Activated T-helper 1 cell treated with anti-CD3 and anti-CD28 coated beads, Interleukin-12 subunit alpha, Interleukin-12 subunit beta, Interleukin-2, Interleukin-4 antibody, amounts not matched to agents 30 ng/mL and 10 ng/mL and 1 ng/mL, durations not matched to agents 14 hours and 24 hours and 36 hours (primary cell): ENCODE data around the gene CHID1. TPM values are rescaled to one million over a fixed set of nuclear protein-coding genes. Genes with fewer than 3 reads are reported as not detected.
A peak's percentile ranks its signal among the peaks of the same experiment; 100 is the strongest.

Source experiments
- DNase-seq: peaks from one replicate; pipeline ENCODE4 v3.0.0; 2021; ENCODE audit warnings: low spot score
- H3K27ac Mint-ChIP-seq: one replicate; pipeline ENCODE4 v1.8.0; 2021; ENCODE audit warnings: mild to moderate bottlenecking, mixed read lengths
- H3K27me3 Mint-ChIP-seq: one replicate; pipeline ENCODE4 v1.8.0; 2022; ENCODE audit warnings: mild to moderate bottlenecking, moderate library complexity, mixed read lengths; ENCODE audit not compliant: insufficient read depth
- H3K36me3 Mint-ChIP-seq: one replicate; pipeline ENCODE4 v1.8.0; 2021; ENCODE audit warnings: low read depth, mixed read lengths
- H3K4me1 Mint-ChIP-seq: one replicate; pipeline ENCODE4 v1.8.0; 2021; ENCODE audit warnings: low read depth, mixed read lengths
- H3K4me3 Mint-ChIP-seq: one replicate; pipeline ENCODE4 v1.8.0; 2021; ENCODE audit warnings: mild to moderate bottlenecking, moderate library complexity, mixed read lengths
- H3K9me3 Mint-ChIP-seq: one replicate; pipeline ENCODE4 v1.8.0; 2021; ENCODE audit warnings: mixed read lengths
- intact Hi-C: fragments of 100-400 bp; cut with micrococcal nuclease; formaldehyde crosslinking; loops from one replicate; pipeline ENCODE4 v1.15.1; 2024
- total RNA-seq: library from RNA; stranded (reverse); gene quantifications from 2 replicates; pipeline ENCODE4 v1.2.3, GENCODE V29; 2022

Gene CHID1
- total RNA-seq = 108 and 110 TPM in 2 replicates

DNA sequence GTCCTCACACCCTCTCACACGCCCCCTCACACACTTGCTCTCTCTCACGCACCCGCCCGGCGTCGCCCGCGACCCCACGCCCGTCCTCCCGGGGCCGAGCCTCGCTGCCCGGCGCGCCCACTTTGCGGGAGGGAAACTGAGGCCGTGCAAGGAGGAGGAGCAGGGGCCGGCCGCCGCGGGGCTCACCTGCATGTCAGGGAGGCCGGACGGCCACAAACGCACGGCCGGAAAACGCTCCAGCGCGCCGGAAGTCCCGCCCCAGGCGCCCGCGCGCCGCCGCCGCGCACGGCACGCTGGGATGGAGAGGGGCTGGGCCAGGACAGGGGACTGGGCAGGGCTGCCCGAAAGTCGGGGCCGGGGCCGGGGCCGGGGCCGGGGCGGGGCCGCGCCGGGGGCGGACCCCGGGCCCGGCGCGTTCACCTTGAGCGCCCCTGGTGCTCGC lies at the start of gene CHID1:
Gene CHID1 (minus strand): TSS at position 222 of the 442 bp plus-strand sequence. CDS start 5,994 bp downstream, outside the sequence.
- peaks cover 6% of the 10 kb centered on the region for H3K36me3 Mint-ChIP-seq
- H3K9me3 Mint-ChIP-seq = no peaks in the 10 kb centered on the region
- H3K27ac Mint-ChIP-seq = peak within 1 kb of the TSS; percentile 93
- DNase-seq = peak; percentile 89
- intact Hi-C loops = loop anchor here (1.0 to 5.0 kb wide), 6 partner anchors 15 to 662 kb away; partner anchors contain the start of genes AP2A2, DUSP8, POLR2L and RPLP2
- peak within 1 kb of the TSS; percentile 96 for H3K4me3 Mint-ChIP-seq
- H3K4me1 Mint-ChIP-seq = peaks cover 18% of the 10 kb centered on the region
- H3K27me3 Mint-ChIP-seq = no peaks in the 10 kb centered on the region

DNA sequence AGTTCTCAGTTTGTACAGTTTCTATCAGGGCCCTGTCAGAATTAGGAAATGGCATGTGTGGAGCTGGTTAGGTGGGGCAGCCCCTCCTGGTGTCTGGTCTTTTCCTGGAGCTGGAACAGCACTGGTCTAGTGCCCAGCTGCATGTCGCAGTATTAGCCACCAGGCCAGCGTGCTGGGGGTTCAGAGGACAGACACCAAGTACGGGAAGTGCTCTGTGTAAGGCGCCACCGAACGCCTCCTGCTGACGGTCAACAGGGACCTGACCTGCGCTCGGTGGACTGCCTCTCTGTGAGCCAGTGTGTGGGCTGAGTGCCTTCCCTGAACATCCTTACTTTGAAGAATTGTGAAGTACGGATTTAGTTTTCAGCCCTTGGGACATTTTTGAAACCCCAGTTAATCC lies 49.0 kb upstream of the CHID1 start:
- Mint-ChIP-seq H3K36me3 (peaks cover 18% of the 10 kb centered on the region), H3K4me1 (no peaks in the 10 kb centered on the region), H3K27me3 (no peaks in the 10 kb centered on the region), H3K27ac (no peak overlapping the region), H3K9me3 (no peaks in the 10 kb centered on the region), H3K4me3 (no peak overlapping the region)
- intact Hi-C loops = no loop called here
- DNase-seq = no peak

DNA sequence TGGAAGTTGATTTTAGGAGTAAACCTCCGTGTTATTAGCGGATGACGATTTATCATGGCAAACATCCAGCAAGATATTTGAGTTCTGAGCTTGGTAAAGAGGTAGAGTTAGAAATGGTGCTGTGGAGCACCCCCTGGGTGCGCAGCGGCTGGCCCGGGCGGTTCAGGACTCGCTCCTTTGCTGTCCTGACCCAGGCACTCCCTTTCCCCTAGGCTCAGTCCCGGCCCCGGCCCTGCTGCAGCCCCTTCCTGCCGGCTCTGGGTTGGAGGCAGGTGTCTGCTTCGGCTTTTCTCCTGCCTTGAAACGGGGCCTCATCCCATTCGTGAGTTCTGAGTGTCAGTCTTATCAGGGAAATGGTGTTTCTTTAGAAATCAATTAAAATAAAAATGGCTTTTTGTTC lies 48.4 kb upstream of the CHID1 start:
- H3K9me3 Mint-ChIP-seq = no peaks in the 10 kb centered on the region
- no peak overlapping the region for H3K27ac Mint-ChIP-seq
- no peak for DNase-seq
- H3K27me3 Mint-ChIP-seq = no peaks in the 10 kb centered on the region
- no peaks in the 10 kb centered on the region for H3K4me1 Mint-ChIP-seq
- H3K4me3 Mint-ChIP-seq = no peak overlapping the region
- intact Hi-C loops = no loop called here
- H3K36me3 Mint-ChIP-seq = peaks cover 13% of the 10 kb centered on the region

DNA sequence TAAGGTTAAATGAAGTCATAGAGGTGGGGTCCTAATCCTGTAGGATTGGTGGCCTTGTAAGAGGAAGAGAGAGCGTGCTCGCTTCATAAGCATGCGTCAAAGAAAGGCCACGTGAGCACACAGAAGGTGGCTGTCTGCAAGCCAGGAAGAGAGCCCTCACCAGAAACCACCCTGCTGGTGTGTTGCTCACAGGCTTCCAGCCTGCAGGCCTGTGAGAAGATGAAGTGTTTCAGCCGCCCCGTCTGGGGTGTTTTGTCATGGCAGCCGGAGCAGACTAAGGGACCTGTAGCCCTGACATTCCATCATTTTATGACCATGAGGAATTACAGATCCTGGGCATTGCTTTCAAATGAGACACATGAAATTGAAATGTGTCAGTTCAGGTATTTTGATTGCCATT lies 47.5 kb upstream of the CHID1 start:
- Mint-ChIP-seq H3K27ac (no peak overlapping the region), H3K4me3 (no peak overlapping the region), H3K9me3 (no peaks in the 10 kb centered on the region), H3K36me3 (peaks cover 8% of the 10 kb centered on the region), H3K4me1 (no peaks in the 10 kb centered on the region), H3K27me3 (no peaks in the 10 kb centered on the region)
- intact Hi-C loops = no loop called here
- no peak for DNase-seq

DNA sequence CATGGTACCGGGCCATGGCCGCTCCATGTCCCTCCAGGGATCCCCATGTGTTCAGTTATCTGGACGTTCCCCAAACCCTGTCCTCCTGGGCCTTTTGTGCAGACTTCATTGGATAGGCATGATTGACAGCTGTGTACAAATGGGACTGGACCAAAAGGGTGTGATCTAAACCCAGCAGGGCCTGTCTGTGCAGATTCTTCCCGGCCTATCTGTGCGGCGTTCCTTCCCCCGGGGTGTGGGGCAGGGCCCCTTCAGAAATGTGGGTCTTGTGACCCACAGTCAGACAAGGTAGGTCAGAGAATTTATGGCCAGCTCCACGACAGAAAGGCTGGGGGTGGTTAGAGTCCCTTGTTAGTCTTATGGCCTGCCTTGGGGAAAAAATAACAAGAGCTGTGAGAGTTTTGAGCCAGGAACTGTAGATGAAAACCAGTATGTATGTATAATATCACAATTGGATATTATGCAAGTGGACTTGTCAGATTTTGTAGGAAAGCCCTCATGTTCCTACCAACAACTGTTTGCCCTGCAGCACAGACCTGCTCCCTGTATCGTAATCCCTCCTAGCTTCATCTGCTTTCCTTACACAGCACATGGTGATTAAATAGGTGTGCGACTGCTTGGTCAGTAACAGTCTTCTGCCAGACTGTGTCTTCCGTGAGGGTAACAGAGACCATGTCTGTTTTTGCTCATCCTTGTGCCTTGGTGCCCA lies 46.8 kb upstream of the CHID1 start:
- DNase-seq = no peak
- no peaks in the 10 kb centered on the region for H3K27me3 Mint-ChIP-seq
- no peaks in the 10 kb centered on the region for H3K9me3 Mint-ChIP-seq
- peaks cover 6% of the 10 kb centered on the region for H3K36me3 Mint-ChIP-seq
- H3K27ac Mint-ChIP-seq = no peak overlapping the region
- intact Hi-C loops = no loop called here
- no peak overlapping the region for H3K4me3 Mint-ChIP-seq
- no peaks in the 10 kb centered on the region for H3K4me1 Mint-ChIP-seq

DNA sequence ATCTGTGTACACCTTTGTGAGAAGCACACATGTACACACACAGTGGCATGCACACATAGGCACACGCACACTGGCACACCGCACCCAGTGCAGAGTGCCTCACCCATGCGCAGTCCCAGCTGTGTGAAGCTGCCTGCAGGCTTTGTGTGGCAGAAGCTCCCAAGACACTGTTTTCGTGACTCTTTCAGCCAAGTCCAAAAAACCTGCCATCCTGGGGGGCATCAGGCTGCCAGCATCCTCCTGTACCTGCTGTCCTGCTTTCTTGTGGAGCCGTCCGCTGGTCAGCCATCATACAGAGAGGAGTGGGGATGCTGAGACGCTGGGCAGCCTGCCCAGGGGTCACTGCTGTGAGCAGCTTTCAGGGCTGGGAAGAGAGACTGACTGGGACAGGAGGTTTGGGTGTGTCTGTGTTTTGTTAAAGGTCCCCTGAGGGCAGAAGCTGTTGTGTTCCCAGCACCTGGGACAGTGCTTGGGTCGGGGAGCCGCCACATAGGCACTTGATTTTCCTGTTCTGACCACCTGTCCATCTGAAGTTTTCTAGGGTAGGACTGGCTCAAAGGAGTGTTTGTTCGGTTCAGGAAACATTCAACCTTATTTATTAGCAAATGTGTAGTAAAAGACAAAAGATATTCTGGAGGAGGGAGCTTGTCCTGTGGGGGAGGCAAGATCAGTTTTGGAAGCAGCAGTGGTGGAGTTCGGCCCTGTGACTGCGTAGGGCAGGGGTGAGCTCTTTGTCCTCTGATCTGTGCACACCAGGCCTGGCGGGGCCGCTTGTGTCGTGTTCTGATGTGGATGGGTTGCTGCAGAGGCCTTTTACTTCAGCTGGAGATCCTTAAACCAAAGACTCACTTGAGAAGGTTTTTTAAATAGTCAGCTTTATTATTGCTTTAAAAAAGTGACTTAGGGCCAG lies 44.8 kb upstream of the CHID1 start:
- H3K4me1 Mint-ChIP-seq = no peaks in the 10 kb centered on the region
- no peaks in the 10 kb centered on the region for H3K36me3 Mint-ChIP-seq
- DNase-seq = no peak
- no peak overlapping the region for H3K4me3 Mint-ChIP-seq
- no peaks in the 10 kb centered on the region for H3K9me3 Mint-ChIP-seq
- intact Hi-C loops = no loop called here
- no peaks in the 10 kb centered on the region for H3K27me3 Mint-ChIP-seq
- H3K27ac Mint-ChIP-seq = peak overlapping the region; percentile 4

DNA sequence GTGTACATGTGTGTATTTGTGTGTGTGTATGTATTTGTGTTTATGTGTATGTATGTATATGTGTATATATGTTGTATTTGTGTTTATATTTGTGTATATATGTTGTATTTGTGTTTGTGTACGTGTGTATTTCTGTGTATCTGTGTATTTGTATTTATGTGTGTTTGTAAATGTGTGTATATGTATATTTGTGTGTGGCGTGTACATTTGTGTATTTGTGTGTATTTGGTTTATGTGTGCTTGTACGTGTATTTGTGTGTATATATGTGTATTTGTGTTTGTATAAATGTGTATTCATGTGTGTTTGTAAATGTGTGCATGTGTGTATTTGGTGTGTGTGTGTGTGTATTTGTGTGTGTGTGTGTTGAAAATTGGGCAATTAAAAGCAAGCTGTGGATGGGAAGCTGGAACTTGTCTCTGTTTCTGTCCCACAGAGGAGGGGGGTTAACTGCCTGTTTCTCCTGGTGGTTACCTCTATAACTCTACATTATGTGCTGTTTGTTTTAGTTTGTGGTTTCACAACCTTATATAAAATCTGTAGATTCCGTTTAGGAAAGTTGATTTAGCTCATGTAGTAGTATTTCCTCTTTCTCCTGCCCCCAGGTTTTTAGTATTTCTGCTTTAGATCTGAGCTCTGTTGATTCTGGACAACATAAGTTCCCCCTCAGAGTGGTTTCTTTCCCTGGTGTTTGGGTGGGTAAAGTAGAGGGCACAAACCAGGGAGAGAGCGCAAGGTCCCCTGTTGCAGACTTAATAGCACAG lies 44.0 kb upstream of the CHID1 start:
- no peak for DNase-seq
- H3K4me3 Mint-ChIP-seq = no peak overlapping the region
- peaks cover 4% of the 10 kb centered on the region for H3K36me3 Mint-ChIP-seq
- H3K9me3 Mint-ChIP-seq = peaks cover 6% of the 10 kb centered on the region
- intact Hi-C loops = no loop called here
- H3K4me1 Mint-ChIP-seq = no peaks in the 10 kb centered on the region
- no peaks in the 10 kb centered on the region for H3K27me3 Mint-ChIP-seq
- H3K27ac Mint-ChIP-seq = no peak overlapping the region

DNA sequence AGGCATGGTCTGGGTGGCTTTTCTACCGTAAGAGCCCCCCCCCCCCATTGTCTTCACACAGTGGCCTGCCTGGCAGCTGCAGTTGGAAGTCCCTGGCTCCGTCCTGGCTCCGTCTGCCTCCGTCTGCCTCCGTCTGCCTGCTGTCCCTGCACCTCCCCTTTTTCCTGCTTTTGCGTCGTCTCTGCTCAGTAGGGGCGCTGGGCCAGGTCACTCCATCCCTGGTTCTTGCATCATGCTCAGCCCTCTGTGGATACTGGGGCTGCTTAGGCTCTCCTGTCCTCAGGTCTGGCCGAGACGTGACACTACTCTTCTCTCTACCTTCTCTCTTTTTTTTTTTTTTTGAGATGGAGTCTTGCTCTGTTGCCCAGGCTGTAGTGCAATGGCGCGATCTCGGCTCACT lies 42.9 kb upstream of the CHID1 start:
- no peaks in the 10 kb centered on the region for H3K4me1 Mint-ChIP-seq
- H3K9me3 Mint-ChIP-seq = peaks cover 12% of the 10 kb centered on the region
- H3K27me3 Mint-ChIP-seq = no peaks in the 10 kb centered on the region
- intact Hi-C loops = no loop called here
- H3K4me3 Mint-ChIP-seq = no peak overlapping the region
- no peak overlapping the region for H3K27ac Mint-ChIP-seq
- H3K36me3 Mint-ChIP-seq = peaks cover 7% of the 10 kb centered on the region
- DNase-seq = no peak

DNA sequence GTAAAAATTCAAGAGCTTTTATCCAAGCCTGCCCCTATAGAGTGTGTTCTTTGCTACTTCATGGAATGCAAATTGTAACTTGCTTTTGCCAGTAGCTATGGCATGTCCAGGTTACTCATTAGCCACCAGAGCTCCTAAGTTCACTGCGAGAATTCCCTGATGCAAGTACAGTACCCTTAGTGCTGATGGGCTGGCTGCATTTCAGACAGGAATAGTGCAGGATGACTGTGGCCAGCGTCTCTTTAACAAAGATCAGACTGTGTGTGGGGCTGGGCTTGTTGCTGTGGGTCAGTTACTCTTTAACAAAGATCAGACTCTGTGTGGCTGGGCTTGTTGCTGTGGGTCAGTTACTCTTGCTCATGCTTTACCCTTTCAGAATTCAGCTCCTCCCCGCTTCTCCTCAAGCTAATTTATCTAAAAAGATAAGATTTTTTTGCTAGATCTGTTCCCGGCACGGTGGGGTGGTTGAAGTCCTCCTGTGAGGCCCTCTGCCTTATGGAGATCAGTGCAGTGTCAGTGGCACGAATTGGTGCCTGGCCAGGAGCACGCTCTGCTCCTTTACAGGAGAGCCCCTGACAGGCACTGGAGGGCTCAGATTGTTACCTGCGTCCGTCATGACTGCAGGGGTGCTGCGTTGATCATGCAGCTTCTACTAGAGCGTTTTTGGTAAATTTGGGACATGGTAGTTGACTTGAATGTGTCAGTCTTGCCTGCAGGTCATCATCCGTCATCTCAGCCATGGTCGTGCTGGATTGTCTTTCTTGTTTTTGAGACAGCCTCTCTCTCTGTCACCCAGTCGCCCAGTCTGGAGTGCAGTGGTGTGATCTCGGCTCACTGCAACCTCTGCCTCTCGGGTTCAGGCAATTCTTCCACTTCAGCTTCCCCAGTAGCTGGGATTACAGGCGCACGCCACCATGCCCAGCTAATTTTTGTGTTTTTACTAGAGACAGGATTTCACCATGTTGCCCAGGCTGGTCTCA lies 42.1 kb upstream of the CHID1 start:
- intact Hi-C loops = no loop called here
- H3K27me3 Mint-ChIP-seq = no peaks in the 10 kb centered on the region
- peak overlapping the region; percentile 34 for H3K27ac Mint-ChIP-seq
- H3K4me3 Mint-ChIP-seq = no peak overlapping the region
- peaks cover 12% of the 10 kb centered on the region for H3K36me3 Mint-ChIP-seq
- peaks cover 17% of the 10 kb centered on the region for H3K9me3 Mint-ChIP-seq
- no peaks in the 10 kb centered on the region for H3K4me1 Mint-ChIP-seq
- no peak for DNase-seq

DNA sequence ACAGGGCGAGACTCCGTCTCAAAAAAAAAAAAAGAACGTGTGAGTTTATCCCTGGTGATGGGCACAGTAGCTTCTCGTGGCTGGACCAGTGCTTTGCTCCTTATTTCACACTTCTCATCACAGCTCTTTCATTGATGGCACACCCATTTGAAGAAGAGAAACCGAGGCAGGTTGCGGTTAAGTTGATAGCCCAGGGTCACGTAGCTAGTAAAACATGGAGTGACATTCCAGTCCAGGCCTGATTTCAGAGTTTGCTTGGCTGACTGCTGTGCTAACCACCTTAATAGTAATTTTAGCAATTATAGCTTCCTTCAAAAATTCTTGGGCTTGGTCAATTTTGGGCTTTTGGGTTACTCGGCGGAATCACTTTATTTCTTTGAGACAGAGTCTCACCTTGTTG lies 40.9 kb upstream of the CHID1 start:
- H3K36me3 Mint-ChIP-seq = peaks cover 14% of the 10 kb centered on the region
- intact Hi-C loops = no loop called here
- H3K27ac Mint-ChIP-seq = no peak overlapping the region
- no peak overlapping the region for H3K4me3 Mint-ChIP-seq
- no peak for DNase-seq
- no peaks in the 10 kb centered on the region for H3K4me1 Mint-ChIP-seq
- peaks cover 17% of the 10 kb centered on the region for H3K9me3 Mint-ChIP-seq
- no peaks in the 10 kb centered on the region for H3K27me3 Mint-ChIP-seq

DNA sequence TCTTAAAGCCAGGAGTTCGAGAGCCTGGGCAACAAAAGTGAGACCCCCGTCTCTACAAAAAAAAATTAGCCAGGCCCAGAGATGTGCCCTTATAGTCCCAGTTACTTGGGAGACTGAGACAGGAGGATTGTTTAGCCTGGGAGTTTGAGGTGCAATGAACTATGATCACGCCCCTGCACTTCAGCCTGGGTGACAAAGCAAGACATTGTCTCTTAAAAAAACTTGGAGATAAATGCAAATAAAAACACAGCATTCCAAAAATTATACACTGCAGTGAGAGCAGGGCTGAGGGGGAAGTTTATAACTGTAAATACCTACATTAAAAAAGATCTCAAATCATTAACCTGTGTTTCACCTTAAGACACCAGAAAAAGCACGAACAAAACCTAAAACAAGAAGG lies 37.1 kb upstream of the CHID1 start:
- Mint-ChIP-seq H3K36me3 (peaks cover 24% of the 10 kb centered on the region), H3K27ac (no peak overlapping the region), H3K4me1 (no peaks in the 10 kb centered on the region), H3K27me3 (no peaks in the 10 kb centered on the region), H3K4me3 (no peak overlapping the region), H3K9me3 (peaks cover 17% of the 10 kb centered on the region)
- DNase-seq = no peak
- intact Hi-C loops = no loop called here

DNA sequence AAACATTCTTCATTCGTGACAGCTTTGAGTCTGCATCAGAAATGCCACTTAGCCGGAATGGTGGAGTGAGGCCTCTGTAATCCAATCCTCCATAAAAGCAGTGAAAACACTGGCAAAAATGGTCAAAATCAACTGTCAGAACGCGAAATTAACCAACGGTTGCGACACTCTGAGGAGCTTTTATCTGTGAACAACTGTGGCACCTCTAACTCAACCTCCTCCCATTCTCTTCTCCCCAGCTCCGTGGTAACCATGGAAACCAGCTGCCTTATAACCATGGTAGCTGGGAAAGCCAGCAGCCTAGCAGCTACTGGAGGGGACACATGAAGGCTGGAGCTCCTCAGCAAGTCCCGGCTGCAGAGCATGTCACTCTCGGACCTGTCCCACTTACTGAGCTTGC lies 35.4 kb upstream of the CHID1 start:
- Mint-ChIP-seq H3K27me3 (no peaks in the 10 kb centered on the region), H3K27ac (no peak overlapping the region), H3K36me3 (peaks cover 24% of the 10 kb centered on the region), H3K4me1 (no peaks in the 10 kb centered on the region), H3K4me3 (no peak overlapping the region), H3K9me3 (peaks cover 17% of the 10 kb centered on the region)
- DNase-seq = no peak
- intact Hi-C loops = no loop called here
